Vagina (tissue), 2 donors: ENCODE results near the gene ANKRD39.

ENCODE experiments used
- POLR2A ChIP-seq, 2 donors: fragments of 450-650 bp; IDR thresholded peaks; one replicate each; pipeline ENCODE4 v1.6.1; 2017; ENCODE audit warnings: antibody characterized with exemption in 2 of 2, mild to moderate bottlenecking in 2 of 2, moderate library complexity in 2 of 2
- POLR2AphosphoS5 ChIP-seq, 2 donors: sonication (generic); formaldehyde crosslinking; IDR thresholded peaks; one replicate each; pipeline ENCODE4 v1.9.0; 2017; ENCODE audit warnings: antibody characterized with exemption in 2 of 2, mild to moderate bottlenecking in 2 of 2, low read depth in 1 of 2; ENCODE audit not compliant: insufficient read depth in 1 of 2

DNA sequence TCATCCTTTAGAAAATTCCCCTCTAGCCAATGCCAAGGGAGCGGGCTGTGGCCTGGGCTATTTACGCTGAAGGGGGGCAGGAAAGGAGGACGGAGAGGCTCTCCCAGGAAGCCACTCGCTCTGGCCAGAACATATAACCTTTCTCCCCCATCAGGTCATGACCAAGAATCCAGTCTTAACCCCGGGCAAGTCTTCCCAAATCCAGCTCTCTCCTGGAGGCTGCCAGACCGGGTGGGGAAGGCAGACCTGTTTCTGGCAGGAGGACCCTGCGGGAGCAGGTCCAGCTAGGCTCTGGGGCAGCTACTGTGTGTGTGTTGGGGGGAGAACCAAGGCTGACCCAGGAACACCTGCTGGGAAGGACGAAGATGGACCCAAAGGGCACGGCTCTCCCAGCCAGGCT lies 25.5 kb upstream of the ANKRD39 start:
- TF ChIP-seq POLR2A (IDR thresholded peaks at IDR 0.05) (no peak), POLR2AphosphoS5 (IDR thresholded peaks at IDR 0.05; ENCODE audit: insufficient read depth in 1 of 2, low read depth in 1 of 2) (no peak)
